ENCODE results near the gene RPL27. TPM values are rescaled to one million over a fixed set of nuclear protein-coding genes. Genes with fewer than 3 reads are reported as not detected.
"Not testable (repeated sequence)": the region's sequence is repeated elsewhere in the genome, so short reads cannot be mapped to it uniquely, and the experiment has no call there.

Gene RPL27
- total RNA-seq, 2 donors from 2014 or later = 535 to 569 TPM

DNA sequence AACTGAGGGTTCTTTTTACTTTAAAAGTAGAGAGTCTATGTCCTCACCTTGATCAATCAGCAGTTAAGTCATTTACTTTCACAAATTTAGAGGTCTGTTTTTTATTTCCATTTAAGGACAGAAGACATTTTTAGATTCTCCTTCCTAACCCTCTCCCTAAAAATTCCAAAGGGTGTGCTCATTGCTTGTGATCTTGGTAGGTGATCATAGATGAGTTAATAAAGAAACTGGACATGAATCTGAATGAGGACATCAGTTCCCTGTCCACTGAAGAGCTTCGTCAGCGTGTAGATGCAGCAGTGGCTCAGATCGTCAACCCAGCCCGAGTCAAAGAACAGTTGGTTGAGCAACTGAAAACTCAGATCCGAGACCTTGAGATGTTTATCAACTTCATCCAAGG lies 9.1 kb upstream of the RPL27 start:
- Histone ChIP-seq H3K27ac (no peak overlapping the region), H3K36me3 (peaks cover 36% of the 10 kb centered on the region), H3K27me3 (replicated peaks; ENCODE audit: insufficient read depth) (no peaks in the 10 kb centered on the region), H3K4me3 (no peak overlapping the region), H3K4me1 (ENCODE audit: control insufficient read depth in 1 of 2, low read depth in 2 of 2) (peaks cover 0 to 4% of the 10 kb centered on the region in 2 donors), H3K9me3 (no peaks in the 10 kb centered on the region)
- DNase-seq (ENCODE audit: low spot score) (no peak), ATAC-seq (ENCODE audit: insufficient number of reproducible peaks, low FRiP score, low read depth) (no peak)
- TF ChIP-seq CTCF (IDR thresholded peaks at IDR 0.05) = no peak

DNA sequence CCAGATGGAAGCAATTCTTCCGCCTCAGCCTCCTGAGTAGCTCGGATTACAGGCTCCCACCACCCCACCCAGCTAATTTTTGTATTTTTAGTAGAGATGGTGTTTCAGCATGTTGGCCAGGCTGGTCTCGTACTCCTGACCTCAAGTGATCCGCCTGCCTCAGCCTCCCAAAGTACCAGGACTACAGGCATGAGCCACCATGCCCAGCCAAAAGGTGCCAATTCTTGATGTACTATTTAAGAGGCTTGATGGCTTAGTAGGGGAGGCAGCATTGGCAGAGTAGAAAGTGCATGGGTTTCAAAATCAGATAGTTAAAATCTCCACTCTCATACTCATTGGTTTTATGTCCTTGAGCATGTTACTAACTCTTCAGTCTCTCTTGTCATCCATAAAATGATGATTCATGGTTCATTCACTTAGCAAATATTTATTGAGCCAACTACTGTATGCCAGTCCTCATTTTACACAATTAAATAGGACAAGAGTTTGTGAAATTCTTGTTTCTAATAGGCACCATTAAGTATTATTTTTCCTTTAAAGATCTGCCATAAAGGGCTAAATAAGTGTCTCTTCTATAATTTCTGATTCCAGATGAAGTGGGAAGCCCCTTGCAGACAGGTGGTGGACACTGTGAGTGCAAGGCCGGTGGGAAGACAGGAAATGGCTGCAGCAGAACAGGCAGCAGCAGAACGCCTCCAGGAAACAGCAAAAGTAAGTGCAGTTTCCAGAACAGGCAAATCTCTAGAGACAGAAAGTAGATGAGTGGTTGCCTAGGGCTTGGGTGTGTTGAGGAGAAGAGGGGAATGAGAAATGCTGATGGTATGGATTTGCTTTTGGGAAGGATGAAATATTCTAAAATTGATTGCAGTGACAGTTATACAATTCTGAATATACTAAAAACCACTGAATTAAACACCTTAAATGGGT lies 8.2 kb upstream of the RPL27 start:
- H3K9me3 ChIP-seq = no peaks in the 10 kb centered on the region
- H3K4me3 ChIP-seq = no peak overlapping the region
- peaks cover 36% of the 10 kb centered on the region for H3K36me3 ChIP-seq
- H3K4me1 ChIP-seq (ENCODE audit: control insufficient read depth in 1 of 2, low read depth in 2 of 2) = peaks cover 0 to 3% of the 10 kb centered on the region in 2 donors
- no peak for TF ChIP-seq CTCF (IDR thresholded peaks at IDR 0.05)
- H3K27me3 ChIP-seq (replicated peaks; ENCODE audit: insufficient read depth) = no peaks in the 10 kb centered on the region
- ATAC-seq (ENCODE audit: insufficient number of reproducible peaks, low FRiP score, low read depth) = no peak
- no peak for DNase-seq (ENCODE audit: low spot score)
- no peak overlapping the region for H3K27ac ChIP-seq

GRCh38 chr17:42991471-42991870 lies 6.7 kb upstream of the RPL27 start:
- DNase-seq (ENCODE audit: low spot score) = no peak
- peaks cover 32% of the 10 kb centered on the region for H3K36me3 ChIP-seq

DNA sequence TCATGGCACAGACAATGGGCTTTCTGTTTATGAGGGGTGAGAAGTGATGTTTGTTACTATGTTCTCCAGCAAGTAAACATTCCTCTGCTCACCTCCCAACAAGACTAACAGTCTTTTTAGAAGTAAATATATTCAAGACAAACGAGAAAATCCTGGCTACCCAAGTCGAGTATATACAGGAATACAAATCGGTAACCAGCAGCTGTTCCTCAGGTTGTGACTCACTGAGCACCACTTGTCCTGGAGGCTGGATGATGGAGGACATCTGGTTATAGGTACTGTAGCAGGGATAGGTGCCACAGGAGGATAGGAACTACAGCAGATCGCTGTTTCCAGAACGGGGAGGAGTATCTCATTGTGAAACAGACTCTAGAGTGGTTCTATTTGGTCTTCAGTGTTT lies 5.3 kb upstream of the RPL27 start:
- no peak overlapping the region for H3K4me3 ChIP-seq
- no peaks in the 10 kb centered on the region for H3K27me3 ChIP-seq (replicated peaks; ENCODE audit: insufficient read depth)
- DNase-seq (ENCODE audit: low spot score) (no peak), ATAC-seq (ENCODE audit: insufficient number of reproducible peaks, low FRiP score, low read depth) (no peak)
- no peaks in the 10 kb centered on the region for H3K9me3 ChIP-seq
- H3K27ac ChIP-seq = no peak overlapping the region
- peaks cover 30% of the 10 kb centered on the region for H3K36me3 ChIP-seq
- peaks cover 5 to 7% of the 10 kb centered on the region in 2 donors for H3K4me1 ChIP-seq (ENCODE audit: control insufficient read depth in 1 of 2, low read depth in 2 of 2)
- no peak for TF ChIP-seq CTCF (IDR thresholded peaks at IDR 0.05)

More at GRCh38 chr17:42991471-42991870, 6.7 kb upstream of the RPL27 start:
- Histone ChIP-seq H3K27me3 (replicated peaks; ENCODE audit: insufficient read depth) (no peaks in the 10 kb centered on the region), H3K27ac (no peak overlapping the region), H3K9me3 (no peaks in the 10 kb centered on the region), H3K4me1 (ENCODE audit: control insufficient read depth in 1 of 2, low read depth in 2 of 2) (no peaks in the 10 kb centered on the region), H3K4me3 (no peak overlapping the region)
- ATAC-seq (ENCODE audit: insufficient number of reproducible peaks, low FRiP score, low read depth) = no peak
- no peak for TF ChIP-seq CTCF (IDR thresholded peaks at IDR 0.05)

DNA sequence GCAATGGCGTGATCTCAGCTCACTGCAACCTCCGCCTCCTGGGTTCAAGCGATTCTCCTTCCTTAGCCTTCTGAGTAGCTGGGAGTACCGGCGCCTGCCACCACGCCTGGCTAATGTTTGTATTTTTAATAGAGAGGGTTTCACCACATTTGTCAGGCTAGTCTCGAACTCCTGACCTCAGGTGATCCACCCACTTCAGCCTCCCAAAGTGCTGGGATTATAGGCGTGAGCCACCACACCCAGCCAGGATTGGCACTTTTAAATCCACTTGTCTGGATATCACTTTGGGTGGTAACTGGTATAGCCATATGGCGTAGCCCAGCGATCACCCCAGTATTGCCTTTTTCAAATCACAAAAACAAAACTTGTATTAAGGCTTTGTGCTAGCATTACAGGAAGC lies 4.3 kb upstream of the RPL27 start:
- not testable (repeated sequence) for H3K4me3 ChIP-seq; DNase-seq (ENCODE audit: low spot score); H3K27ac ChIP-seq; H3K27me3 ChIP-seq (replicated peaks; ENCODE audit: insufficient read depth); H3K4me1 ChIP-seq (ENCODE audit: control insufficient read depth in 1 of 2, low read depth in 2 of 2); ATAC-seq (ENCODE audit: insufficient number of reproducible peaks, low FRiP score, low read depth); H3K9me3 ChIP-seq
- peaks cover 26% of the 10 kb centered on the region for H3K36me3 ChIP-seq
